Measurements from ENCODE around the gene RAB3GAP1.
"Not testable (repeated sequence)": the region's sequence is repeated elsewhere in the genome, so short reads cannot be mapped to it uniquely, and the experiment has no call there.

RAB3GAP1 gene

GRCh38 chr2:135103843-135104242 lies 51.8 kb downstream of the RAB3GAP1 start:
- DNase-seq: no peak

GRCh38 chr2:135105513-135106316 lies 53.6 kb downstream of the RAB3GAP1 start:
- DNase-seq: not testable (repeated sequence)

DNA sequence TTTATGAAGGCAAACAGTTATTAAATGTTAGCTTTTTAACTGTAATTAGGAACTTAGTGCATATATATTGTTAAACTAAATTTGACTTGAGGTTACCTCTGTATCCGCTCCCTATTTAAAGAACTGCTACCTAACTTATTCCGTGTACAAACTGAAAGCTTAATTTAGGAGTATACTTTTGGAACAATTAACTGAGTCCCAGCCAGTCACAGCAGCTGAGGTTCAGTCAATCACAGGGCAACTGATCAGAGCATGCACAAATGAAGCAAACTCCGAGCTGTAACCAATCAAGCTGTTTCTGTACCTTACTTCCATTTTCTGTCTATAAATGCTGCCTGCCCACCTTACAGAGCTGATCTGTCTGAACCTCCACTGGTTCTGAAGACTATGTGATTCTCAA lies 61.2 kb downstream of the RAB3GAP1 start:
- DNase-seq: no peak

GRCh38 chr2:135119582-135119981 lies 67.5 kb downstream of the RAB3GAP1 start:
- no peak for DNase-seq

- DNase-seq: no peak
Measured at GRCh38 chr2:135121016-135121657, 69.0 kb downstream of the RAB3GAP1 start.

DNA sequence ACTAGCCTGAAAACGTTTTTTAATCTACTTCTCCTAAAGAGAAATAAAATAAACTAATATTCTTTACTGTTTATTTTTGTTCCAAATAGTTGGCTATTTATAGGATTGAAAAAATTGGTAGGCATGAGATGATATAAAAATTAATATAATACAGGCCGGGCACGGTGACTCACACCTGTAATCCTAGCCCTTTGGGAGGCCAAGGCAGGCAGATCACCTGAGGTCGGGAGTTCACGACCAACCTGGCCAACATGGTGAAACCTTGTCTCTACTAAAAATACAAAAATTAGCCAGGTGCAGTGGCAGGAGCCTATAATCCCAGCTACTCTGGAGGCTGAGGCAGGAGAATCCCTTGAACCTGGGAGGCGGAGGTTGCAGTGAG lies 69.6 kb downstream of the RAB3GAP1 start:
- DNase-seq: not testable (repeated sequence)

- no peak for DNase-seq
Measured at GRCh38 chr2:135124924-135125886, 73.1 kb downstream of the RAB3GAP1 start.

GRCh38 chr2:135125940-135126339 lies 73.8 kb downstream of the RAB3GAP1 start:
- no peak for DNase-seq

DNA sequence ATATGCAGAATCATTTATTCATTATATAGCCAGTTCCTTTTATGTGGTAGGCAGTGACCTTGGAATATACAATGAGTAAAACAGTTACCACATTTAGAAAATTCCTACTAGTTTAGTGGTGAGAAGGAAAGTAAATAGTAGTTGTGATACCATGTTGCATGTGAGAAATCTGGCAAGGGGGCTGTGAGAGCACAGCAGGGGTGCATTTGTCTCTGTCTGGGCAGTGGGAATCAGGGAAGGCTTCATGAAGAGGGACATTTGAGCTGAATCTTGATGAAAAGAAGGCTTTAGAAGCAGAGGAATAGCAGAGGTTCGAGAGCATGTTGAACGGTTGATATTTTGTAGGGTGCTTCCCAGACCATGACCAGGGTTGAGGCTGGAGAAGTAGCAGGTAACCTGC lies 78.7 kb downstream of the RAB3GAP1 start:
- DNase-seq: no peak

DNA sequence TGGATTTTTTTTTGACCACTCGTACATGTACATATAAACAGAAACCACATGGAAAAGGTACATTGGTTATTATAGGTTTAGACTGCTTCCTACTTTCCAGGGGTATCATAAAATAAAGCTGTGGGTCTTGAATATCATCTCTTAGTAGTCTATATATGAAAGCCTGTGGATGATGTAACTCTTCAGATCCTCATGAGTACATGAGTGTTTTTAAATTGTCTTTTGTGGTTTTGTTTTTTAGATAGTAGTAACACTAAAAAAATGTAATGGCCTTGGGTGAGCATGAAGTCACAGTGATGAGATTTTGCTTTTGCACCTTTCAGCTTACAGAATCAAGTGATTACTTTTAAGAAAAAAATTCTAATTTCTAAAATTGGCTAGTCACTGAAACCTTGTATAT lies 80.2 kb downstream of the RAB3GAP1 start:
- no peak for DNase-seq

DNA sequence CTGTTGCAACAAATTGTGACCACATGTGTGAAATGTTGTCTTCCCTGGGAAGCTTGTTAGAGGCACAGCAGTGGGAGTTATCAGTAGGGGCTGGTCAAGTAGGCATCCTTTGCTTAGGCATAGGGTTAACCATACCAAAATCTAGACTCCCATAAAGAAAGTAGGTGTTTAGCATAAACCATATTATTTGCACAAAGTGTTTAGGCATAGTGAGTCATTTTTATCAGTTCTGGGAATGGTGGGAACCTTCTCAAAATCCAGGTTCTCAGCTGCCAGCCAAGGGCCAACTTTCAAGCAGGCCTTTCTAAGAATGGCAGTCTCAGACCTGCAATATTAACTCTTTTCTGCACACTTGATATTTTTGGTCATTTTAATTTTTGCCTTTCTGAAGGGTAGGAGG lies 88.5 kb downstream of the RAB3GAP1 start:
- no peak for DNase-seq

DNA sequence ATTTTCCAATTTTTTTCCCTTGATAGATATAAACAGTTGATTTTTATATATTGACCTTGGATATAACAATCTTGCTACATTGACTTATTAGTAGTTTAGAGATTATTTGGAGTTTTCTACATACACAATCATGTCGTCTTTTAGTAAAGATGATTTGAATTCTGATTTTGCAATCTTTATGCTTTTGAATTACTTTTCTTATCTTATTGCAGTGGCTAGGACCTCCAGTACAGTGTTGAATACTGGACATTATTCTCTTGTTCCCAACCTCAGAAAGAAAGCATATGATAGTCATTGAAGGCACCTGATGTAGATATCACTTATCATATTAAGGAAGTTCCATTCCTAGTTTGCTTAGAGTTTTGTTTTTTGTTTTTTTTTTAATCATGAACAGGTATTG lies 90.2 kb downstream of the RAB3GAP1 start:
- no peak for DNase-seq

- no peak for DNase-seq
Measured at GRCh38 chr2:135144343-135144742, 92.3 kb downstream of the RAB3GAP1 start.

DNA sequence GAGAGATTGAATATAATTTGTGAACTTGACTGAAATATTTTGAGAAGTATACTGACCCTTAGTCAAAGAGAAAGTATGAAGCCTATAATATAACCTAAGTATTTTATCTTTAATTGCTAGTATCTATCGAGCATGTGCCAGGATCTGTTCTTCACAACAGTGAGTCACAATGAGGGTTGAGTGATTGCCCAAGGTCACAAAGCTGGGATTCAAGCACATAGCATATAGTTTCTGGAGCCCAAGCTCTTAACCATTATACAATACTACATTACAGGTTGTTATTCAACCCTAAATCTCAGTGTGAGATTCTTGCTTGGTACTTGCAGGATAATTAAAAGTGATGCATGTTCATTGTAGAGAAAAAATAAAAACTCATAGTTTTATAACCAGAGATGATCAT lies 97.2 kb downstream of the RAB3GAP1 start:
- no peak for DNase-seq

- DNase-seq: no peak
Measured at GRCh38 chr2:135150725-135151124, 98.6 kb downstream of the RAB3GAP1 start.

DNA sequence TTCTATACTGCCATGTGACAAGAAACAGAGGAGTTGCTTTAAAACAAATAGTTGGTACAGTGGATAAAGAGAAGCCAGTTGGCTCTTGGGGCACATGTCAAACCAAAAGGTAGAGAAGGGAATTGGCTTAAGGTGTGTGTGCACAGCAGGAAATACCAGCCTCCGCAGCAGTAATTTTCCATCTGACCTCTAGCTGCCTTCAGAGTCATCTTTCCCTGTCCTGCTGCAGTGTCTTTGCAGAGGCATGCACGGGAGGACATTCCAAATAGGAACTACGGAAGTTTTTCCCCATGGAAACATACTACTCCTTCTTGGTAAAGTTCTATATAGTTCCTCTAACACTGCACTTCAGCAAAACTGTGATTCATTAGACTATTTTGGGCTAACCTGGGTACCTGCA lies 99.5 kb downstream of the RAB3GAP1 start:
- no peak for DNase-seq

GRCh38 chr2:135152361-135152760 lies 100.3 kb downstream of the RAB3GAP1 start:
- DNase-seq: no peak

DNA sequence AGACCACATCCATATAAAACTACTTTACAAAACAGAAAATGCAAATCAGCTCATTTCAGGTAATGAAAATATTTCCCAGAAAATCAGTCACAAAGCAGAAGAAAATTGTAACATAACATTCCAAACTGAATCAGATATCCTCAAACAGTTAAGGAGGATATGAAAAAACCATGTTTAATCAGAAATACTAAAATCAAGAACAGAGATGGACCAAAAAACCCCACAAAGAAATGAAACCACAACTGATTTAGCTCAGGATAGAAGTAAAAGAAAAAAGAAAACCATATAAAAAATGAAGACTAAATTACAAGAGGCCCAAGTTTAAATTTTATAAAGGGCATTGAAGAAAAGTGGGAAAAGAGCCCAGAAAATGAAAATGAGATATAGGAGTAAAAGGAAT lies 102.9 kb downstream of the RAB3GAP1 start:
- DNase-seq: no peak

- no peak for DNase-seq
Measured at GRCh38 chr2:135157856-135158255, 105.8 kb downstream of the RAB3GAP1 start.

DNA sequence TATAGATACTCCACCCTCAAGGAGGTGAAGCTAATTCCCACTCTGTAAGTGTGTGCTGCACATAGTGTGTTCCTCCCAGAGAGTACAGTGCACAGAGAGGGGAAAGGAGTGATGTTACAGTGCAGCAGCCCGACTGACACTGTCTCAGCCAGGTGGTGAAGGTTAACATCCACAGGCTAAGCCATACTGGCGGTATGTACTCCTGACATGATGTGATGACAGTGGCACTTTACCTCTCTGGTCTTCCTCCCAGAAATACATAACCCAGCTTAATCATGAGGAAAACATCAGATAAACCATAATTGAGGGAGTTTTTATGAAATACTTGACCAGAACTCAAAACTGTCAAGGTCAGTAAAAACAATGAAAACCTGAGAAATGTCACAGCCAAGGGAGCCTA lies 107.1 kb downstream of the RAB3GAP1 start:
- no peak for DNase-seq

- DNase-seq: no peak
Measured at GRCh38 chr2:135162377-135162776, 110.3 kb downstream of the RAB3GAP1 start.

- DNase-seq: no peak
Measured at GRCh38 chr2:135162786-135163185, 110.7 kb downstream of the RAB3GAP1 start.
